GM10266 (cell line): ENCODE data around the gene GLTP.

Source experiments
- DNase-seq: peaks from one replicate; pipeline ENCODE4 v3.0.0; 2012; ENCODE audit errors: extremely low spot score
- CTCF ChIP-seq: IDR thresholded peaks from 2 replicates; pipeline ENCODE4 v1.5.1; 2012; ENCODE audit warnings: mild to moderate bottlenecking, low read depth; ENCODE audit not compliant: control insufficient read depth, insufficient read depth; ENCODE audit errors: missing control alignments

The GLTP gene

GRCh38 chr12:109876406-109876805 lies 3.9 kb downstream of the GLTP start:
- no peak for DNase-seq
- no peak for TF ChIP-seq CTCF

- no peak for DNase-seq
- no peak for TF ChIP-seq CTCF
Measured at GRCh38 chr12:109875572-109876131, 4.7 kb downstream of the GLTP start.

GRCh38 chr12:109873653-109874052 lies 6.7 kb downstream of the GLTP start:
- no peak for TF ChIP-seq CTCF
- DNase-seq: no peak

- DNase-seq: no peak
- TF ChIP-seq CTCF: no peak
Measured at GRCh38 chr12:109871668-109872314, 8.6 kb downstream of the GLTP start.

- DNase-seq: no peak
- no peak for TF ChIP-seq CTCF
Measured at GRCh38 chr12:109870648-109871047, 9.7 kb downstream of the GLTP start.

GRCh38 chr12:109868182-109869051 lies 11.9 kb downstream of the GLTP start:
- no peak for DNase-seq
- no peak for TF ChIP-seq CTCF

GRCh38 chr12:109864916-109865315 lies 15.4 kb downstream of the GLTP start:
- DNase-seq: no peak
- TF ChIP-seq CTCF: no peak
